Measurements from ENCODE around the gene ADPRH. TPM values are rescaled to one million over a fixed set of nuclear protein-coding genes. Genes with fewer than 3 reads are reported as not detected.
A peak's percentile ranks its signal among the peaks of the same experiment; 100 is the strongest.
"Not testable (repeated sequence)": the region's sequence is repeated elsewhere in the genome, so short reads cannot be mapped to it uniquely, and the experiment has no call there.

The ADPRH gene
- total RNA-seq, 1 donor from 2014 or later, result 8.7 TPM

DNA sequence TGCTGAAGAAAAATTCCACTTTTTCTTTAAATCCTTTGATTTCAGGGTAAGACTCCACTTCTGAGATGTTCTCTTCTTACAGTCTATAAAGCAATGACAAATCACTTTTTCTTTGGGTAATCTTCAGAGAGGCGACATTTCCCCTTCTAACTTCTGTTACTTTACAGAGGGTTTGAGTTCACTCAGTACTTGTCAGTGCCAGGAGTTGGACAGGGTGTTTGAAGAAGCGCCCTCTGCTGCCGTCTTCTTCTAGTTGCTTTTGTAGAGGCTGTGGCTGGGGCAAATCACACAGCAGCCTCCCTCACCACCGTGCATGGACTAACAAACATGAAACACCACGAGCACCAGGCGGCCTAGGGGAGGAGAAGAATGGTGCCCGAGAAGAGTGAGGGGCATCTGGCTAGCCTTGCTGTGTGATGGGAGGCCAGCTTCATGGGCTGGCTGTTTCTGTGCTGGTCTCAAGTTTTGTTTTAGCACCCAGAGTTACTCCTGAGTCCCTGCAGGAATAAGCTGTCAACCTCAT lies 19.8 kb upstream of the ADPRH start, which contains the start of gene CD80:
Gene CD80 (minus strand): TSS at position 174 of the 523 bp plus-strand sequence. CDS start 1,886 bp downstream, outside the sequence.
- peak in 1 of 2 donors; percentile 56 for DNase-seq (ENCODE audit: low read depth in 2 of 2)

DNA sequence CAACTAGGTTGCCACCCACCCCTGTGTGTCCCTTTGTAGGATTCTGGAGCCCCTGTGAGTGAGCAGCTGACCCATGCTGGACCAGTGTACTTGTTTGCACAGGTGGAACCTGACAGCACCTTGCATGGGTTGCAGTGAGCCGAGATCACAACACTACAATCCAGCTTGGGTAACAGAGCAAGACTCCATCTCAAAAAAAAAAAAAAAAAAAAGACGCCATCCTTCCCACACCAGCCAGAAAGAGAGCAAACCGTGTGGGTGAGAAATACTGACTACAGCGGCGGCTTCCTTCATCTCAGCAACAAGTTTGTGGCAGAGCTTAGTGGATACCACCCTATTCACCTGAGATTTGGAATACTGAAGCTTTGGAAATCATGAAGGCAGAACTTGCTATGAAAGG lies 19.1 kb upstream of the ADPRH start:
- DNase-seq (ENCODE audit: low read depth in 2 of 2), result no peak

DNA sequence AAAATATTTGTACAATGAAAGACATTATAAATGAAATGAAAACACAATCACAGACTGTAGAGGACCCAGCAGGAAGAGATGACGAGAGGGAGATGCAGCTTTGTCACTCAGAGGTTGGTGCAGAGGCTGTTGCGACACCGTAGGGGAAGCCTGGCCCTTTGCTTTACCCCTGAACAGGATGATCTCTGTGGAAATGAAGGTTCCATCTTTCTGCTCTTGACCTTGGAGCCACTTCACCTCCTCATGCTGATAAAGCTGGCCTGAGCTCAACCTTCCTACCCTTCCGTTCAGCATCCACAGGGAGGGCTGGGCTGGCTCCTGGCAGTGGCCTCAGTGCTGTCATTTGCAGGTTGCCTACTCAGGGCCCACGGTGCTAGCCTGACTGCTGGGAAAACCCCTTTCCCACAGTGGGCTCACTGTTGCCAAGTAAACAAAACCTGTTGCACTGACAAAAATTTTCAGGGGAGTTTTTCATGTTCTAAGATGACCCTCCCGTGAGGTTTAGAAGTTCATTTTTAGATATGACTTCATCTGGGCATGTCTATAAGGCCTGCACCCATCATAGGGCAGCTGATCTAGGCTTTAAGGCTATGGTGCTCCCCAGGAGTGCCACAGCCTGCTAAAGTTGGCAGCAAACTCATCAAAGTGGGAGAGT lies 16.9 kb upstream of the ADPRH start:
- peak; percentile 41 to 75 for DNase-seq (ENCODE audit: low read depth in 2 of 2)

DNA sequence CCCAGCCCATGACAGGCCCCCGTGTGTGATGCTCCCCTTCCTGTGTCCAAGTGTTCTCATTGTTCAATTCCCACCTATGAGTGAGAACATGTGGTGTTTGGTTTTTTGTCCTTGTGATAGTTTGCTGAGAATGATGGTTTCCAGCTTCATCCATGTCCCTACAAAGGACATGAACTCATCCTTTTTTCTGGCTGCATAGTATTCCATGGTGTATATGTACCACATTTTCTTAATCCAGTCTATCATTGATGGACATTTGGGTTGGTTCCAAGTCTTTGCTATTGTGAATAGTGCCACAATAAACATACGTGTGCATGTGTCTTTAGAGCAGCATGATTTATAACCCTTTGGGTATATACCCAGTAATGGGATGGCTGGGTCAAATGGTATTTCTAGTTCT lies 16.0 kb upstream of the ADPRH start:
- DNase-seq (ENCODE audit: low read depth in 2 of 2), result not testable (repeated sequence)

DNA sequence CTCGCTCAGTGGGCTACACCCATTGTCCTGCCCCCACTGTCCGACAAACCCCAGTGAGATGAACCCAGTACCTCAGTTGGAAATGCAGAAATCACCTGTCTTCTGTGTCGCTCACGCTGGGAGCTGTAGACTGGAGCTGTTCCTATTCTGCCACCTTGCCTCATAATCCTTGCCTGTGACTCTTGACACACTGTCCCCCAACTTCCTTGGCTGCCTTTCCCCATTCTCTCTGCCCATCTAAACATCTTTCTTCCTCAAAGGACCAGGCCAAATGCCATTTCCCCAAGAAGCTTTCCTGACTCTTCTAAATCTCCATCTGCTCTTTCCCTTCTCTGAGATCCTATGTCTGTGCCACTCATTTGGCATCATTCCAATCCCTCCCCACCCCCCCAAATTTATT lies 10.1 kb upstream of the ADPRH start:
- no peak for DNase-seq (ENCODE audit: low read depth in 2 of 2)

DNA sequence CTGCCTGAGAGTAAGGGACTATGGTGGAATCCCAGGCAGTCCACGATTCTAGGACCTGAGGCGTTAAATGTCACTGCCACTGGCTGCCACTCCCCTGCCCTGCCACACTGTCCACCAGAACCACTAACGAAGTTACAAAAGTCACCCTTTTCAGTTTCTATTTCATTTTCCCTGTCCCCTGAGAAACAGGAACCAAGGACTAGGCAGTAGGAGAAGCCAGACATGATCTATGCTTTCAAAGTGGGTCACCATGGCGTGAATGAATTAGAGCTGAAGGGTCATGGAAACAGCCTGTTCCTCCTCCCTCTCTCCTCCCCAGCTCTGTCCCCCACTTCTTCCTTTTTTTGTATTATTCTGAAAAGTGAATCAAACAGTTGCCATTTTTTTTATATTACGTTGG lies 9.1 kb upstream of the ADPRH start:
- no peak for DNase-seq (ENCODE audit: low read depth in 2 of 2)

DNA sequence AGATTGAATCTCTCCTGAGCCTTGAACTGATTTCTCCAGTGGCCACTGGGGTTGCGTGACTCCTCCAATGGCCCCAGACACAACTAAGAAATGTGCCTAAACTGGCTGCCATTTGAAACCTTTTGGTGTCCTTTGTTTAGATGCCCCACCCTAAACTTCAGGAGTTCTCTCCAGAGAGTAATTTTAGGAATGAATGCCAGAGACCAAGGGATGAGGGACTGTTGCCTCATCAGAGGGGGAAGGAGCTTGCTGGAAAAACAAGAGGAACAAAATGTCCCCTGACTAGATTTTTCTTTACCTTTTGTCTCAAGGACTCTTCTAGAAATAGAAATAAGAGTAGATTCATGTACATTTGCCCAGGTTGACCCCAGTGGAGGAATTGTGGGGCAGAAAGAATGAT lies 8.1 kb upstream of the ADPRH start:
- DNase-seq (ENCODE audit: low read depth in 2 of 2), result no peak

DNA sequence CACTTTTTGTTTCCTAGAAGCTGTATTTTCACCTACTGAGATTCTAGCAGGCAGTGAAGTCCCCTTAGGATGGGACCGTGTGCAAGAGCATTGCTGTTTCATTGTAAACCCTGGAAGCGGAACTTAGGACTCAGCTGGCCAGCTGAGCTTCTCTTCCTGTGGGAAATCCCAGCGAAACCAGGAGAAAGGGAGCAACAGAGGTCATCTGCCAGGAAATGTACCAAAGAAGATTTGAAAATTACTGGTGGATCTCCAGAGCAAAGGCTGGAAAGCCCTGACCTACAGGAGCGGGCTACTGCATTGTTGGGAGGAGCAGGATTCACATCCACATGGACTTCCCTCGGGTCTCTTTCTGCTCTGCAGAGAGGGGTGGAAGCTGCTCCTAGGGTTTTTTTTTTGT lies 7.6 kb upstream of the ADPRH start:
- DNase-seq (ENCODE audit: low read depth in 2 of 2), result peak; percentile 81 to 89

DNA sequence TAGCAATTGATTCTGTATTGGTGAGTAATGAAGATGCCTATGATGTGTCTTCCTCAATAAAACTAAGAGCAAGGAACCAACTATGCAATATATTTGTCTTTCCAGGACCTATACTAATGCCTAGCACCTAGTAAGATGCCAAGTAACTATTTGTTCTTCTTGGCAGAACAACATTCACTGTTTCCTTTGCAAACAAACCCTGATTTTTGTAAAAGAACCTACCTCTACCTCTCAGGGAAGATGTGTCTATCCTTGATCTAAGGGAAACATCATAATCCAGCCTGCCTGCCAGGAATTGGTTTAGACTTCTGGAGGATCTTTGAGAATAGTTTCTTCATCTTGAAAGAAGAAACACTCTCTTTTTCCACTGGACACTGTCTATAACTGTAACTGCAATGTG lies 3.8 kb upstream of the ADPRH start:
- no peak for DNase-seq (ENCODE audit: low read depth in 2 of 2)

DNA sequence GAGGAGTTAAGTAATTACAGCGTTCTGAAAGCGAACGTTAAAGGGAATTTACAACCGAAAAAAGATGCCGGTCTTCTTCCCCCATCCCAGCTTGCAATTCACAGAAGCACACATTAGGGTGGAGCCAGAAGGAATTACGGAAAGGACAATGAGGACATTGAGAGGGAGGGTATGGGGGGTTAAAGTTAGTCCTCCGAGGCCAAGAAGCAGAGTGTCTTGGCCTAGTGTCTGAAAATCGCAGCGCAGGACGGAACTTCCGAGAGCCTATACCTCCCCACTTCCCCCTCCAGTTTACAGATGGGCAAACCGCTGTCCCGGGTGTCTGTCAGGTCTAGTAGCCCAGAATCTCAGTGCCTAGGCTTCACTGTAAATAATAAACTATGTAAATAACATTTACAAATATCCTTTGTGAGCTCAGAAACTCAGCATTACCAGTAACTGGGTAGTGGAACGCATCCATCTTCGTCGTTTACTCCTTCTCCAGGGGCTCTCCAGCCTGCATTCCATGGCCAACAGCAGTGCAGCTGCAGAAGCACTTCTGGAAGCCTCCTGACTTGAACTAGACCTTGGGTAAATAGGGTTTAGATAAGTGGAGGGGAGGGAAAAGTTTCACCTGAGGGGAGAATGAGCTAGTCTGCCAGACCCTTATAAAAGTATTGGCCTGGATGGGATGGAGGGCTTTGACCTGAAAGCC lies 922 bp downstream of the ADPRH start:
- peak in 1 of 2 donors; percentile 14 for DNase-seq (ENCODE audit: low read depth in 2 of 2)

DNA sequence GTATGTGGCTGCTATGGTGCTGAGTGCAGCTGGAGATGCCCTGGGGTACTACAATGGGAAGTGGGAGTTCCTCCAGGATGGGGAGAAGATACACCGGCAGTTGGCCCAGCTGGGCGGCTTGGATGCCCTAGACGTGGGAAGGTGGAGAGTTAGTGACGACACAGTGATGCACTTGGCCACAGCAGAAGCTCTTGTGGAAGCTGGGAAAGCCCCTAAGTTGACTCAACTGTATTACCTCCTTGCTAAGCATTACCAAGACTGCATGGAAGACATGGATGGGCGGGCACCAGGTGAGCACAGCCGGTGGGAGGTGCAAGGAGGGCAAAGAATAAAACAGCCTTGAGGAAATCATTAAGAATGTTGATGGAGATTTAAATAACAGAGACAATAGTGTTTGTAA lies 2.9 kb downstream of the ADPRH start:
- DNase-seq (ENCODE audit: low read depth in 2 of 2), result no peak

DNA sequence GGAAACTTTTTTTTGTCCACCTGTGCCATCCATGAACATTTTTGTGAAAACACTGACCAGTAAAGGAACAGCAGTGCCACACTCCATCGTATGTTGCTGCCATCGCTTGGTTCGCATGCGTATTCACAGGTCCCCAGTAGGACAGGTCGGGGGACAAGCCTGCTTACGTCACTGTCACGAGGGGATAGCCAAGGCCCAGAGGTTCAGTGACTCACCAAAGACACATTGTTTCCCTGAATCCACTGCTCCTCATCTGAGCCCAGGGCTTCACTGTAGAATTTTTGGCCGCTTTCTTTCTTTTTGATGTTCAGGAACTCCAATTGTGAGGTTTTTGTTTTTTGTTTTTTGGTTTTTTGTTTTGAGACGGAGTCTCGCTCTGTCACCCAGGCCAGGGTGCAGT lies 5.9 kb downstream of the ADPRH start:
- no peak for DNase-seq (ENCODE audit: low read depth in 2 of 2)

DNA sequence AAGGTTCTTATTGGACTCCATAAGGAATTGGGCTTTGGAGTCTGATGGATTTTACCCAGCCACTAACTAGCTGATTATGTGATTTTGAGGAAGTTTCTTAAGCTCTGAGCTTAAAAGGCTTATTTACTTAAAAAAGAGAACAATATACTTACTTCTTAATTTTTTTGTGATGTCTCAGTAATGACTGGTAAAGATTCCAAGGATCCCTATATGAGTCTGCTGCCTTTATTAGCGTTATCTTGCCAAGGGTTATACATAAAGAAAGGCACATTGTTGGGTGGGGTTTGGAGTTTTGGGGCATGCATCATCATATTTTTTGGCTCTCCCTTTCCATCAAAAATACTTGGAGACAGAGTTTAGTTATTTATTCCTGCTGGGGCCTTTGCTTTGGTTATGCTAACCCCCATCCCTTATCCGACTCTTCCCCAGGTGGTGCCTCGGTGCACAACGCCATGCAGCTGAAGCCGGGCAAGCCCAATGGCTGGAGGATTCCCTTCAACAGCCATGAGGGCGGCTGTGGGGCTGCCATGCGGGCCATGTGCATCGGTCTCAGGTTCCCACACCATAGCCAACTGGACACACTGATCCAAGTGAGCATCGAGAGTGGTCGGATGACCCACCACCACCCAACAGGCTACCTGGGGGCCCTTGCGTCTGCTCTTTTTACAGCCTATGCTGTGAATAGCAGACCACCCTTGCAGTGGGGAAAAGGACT lies 6.7 kb downstream of the ADPRH start:
- DNase-seq (ENCODE audit: low read depth in 2 of 2), result no peak

DNA sequence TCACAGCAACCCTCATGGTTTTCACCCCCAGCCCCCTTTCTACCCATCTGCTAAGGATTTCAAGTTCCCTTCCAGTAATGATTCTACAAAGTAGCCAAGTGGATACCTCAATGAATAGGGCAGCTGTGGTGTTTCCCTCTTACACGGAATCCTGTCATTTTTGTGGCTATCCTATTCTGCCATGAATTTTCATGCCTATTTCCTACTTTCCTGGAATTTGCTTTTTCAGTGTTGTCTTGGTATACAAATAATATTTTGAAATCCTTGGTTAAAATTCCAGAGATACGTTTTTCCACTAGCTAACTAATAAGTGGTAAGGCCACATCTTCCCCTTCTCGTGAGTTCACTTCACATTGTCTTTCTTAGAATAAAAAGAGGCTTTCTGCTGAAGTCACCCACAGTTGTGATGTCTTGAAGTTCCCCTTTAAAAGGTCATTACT lies 7.5 kb downstream of the ADPRH start:
- DNase-seq (ENCODE audit: low read depth in 2 of 2), result no peak

DNA sequence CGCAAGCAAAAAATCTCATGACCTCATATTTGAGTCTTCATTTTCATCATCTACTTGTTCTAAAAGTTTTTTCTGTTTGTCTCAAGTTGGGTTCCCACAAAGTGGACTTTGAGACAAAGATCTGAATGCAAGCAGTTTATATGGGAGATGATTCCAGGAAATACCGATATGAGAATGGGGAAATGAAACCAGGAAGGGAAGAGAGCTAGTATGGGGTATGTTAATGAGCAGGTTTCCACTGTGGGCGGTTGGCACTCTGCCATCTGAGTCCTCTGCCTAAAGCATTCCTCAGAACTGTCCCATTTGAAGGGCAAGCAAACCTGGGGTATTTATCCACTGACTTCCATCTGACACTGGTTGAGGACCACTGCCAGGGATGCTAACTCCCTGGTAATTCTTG lies 8.8 kb downstream of the ADPRH start:
- DNase-seq (ENCODE audit: low read depth in 2 of 2), result peak; percentile 34 to 63

DNA sequence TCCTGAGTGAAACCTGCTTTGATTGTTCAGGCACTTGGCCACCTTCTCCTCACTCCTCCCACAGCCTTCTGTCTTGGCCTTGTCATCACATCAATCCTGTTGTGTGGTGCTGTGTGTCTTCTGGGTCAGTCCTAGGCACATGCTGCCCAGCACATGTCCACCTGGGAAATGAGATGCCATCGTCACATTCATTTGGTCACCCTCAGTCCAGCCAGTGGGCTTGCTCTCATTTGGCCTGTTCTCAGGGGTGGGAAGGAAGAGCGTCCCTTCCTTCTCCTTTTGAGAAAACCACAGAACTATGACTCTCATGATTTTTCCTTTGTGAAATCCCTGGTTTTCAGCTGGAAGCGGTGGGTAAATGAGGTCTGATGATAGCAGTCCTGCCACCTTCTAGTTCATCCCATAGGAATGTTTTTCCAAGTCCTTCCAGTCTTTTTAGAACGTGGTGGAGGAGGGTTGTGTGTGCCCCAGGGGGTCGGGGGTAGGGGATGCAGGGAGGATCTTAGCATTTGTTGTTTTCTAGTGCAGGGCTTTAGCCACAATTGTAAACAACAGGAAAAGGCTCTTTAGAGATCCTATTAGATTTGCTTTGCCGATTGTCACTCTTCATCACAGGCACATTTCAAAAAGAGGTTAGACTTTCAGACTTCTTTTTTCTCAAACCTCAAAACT lies 9.9 kb downstream of the ADPRH start:
- no peak for DNase-seq (ENCODE audit: low read depth in 2 of 2)

DNA sequence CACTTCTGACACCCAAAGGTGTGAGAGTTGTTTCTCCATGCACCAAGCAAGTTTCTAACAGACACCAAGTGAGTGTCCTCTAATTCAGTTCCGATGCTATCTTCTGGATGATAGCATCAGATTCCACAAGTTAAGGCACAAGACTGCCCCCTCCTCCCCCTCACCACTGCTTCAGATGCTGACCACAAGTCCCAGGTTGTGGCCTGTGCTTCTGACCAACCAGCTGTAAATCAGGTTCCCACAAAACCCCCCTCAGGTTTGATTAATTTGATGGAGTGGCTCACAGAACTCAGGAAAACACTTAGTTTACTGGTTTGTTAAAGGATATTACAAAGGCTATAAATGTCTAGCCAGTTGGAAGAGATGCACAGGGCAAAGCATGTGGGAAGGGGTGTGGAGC lies 11.4 kb downstream of the ADPRH start:
- DNase-seq (ENCODE audit: low read depth in 2 of 2), result no peak

DNA sequence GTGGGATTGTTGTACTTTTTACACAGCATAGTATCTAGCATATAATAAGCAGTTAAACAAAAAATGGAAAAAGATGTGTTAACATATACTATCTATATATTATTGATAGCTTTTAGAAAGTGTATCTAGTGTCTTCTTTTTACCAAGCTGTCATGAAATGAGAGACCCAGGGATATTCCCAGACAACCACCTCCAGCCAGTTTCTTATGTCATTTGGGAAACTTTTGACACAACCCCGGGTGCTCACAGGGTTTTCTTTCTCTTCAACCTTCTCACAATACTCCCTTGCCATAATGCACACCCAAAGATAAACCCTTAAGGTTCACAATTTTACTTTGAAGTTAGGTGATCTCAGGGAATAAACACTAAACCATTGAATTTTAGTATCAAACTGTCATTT lies 13.6 kb downstream of the ADPRH start:
- DNase-seq (ENCODE audit: low read depth in 2 of 2), result no peak

DNA sequence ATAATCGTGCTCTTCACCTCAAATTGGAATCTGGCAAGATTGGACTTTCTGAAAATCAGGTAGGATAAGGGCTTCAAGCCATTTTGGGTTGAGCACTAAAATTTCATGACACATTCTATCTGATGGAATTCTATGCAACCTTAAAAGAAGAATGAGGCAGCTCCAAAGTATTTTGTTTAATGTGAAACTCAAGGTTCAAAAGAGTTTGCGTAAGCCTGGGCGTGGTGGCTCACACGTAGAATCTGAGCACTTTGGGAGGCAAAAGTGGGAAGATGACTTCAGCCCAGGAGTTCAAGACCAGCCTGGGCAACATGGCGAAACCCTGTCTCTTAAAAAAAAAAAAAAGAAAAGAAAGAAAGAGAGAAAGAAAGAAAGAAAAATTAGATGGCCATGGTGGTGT lies 14.8 kb downstream of the ADPRH start:
- DNase-seq (ENCODE audit: low read depth in 2 of 2), result no peak

DNA sequence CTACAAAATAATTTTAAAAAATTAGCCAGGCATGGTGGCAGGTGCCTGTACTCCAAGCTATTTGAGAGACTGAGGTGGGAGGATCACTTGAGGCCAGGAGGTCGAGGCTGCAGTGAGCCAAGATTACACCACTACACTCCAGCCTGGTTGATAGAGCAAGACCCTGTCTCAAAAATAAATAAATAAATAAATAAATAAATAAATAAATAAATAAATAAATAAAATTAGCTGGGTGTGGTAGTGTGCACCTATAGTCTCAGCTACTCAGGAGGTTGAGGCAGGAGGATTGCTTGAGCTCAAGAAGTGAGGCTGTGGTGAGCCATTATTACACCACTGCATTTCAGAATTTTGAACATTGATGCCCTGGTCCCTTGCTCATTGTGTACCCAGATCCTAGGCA lies 15.6 kb downstream of the ADPRH start:
- DNase-seq (ENCODE audit: low read depth in 2 of 2), result not testable (repeated sequence)

DNA sequence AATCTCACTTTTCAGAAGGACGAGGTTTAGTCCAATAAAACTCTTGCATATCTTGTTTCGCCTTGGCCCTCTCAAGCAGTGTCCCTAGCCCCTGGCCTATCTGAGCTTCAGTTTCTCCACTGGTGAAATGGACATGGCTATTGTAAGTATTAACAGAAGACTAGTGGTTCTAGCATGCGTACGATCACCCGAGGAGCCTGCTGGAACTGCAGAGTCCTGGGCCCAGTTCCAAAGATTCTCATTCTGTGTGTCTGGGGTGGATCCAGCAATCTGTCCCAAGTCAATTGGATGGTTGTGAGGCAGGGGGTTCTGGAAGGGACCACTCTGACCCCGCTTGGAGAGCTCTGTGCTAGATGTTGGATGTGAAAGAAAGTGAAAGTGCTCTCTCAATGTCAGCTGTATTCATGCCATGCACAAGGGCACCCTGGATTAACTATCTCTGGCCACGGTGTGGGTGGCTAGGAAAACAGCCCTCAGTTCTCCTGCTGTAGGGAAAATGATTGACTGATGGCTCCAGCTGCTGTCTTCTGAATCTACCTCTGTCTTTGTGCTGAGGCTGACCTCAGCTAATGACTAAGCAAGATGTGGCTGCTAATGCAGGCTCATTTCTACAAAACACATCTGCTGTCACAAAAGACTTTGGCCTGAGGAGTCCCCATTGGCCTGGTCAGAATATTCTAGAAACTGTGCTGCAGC lies 16.5 kb downstream of the ADPRH start:
- no peak for DNase-seq (ENCODE audit: low read depth in 2 of 2)
